ENCODE measurements around the gene DOCK2.

DNA sequence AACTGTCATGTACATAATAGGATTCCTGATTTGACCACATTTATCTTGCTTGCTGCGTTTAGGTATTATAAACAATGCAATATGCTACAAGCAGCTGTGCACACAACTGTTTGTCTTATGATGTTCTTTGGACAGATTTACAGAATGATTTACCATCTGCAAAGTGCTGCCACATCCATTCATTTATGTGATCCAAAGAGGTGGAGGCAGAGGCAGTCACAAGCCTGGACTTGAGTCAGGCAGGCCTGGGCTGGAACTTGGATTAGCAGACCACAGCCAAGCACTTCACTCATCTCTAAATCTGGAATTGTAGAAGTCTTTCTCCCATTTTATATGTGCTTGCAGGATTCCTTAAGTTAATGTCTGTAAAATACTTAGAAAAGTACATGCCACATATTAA, 194.3 kb downstream of the DOCK2 start:
- TF ChIP-seq, protein P1, sequence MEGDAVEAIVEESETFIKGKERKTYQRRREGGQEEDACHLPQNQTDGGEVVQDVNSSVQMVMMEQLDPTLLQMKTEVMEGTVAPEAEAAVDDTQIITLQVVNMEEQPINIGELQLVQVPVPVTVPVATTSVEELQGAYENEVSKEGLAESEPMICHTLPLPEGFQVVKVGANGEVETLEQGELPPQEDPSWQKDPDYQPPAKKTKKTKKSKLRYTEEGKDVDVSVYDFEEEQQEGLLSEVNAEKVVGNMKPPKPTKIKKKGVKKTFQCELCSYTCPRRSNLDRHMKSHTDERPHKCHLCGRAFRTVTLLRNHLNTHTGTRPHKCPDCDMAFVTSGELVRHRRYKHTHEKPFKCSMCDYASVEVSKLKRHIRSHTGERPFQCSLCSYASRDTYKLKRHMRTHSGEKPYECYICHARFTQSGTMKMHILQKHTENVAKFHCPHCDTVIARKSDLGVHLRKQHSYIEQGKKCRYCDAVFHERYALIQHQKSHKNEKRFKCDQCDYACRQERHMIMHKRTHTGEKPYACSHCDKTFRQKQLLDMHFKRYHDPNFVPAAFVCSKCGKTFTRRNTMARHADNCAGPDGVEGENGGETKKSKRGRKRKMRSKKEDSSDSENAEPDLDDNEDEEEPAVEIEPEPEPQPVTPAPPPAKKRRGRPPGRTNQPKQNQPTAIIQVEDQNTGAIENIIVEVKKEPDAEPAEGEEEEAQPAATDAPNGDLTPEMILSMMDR (IDR thresholded peaks at IDR 0.05): no peak
- no peak for TF ChIP-seq POLR2AphosphoS5 (IDR thresholded peaks at IDR 0.05)
- no peak for TF ChIP-seq POLR2A (IDR thresholded peaks at IDR 0.05)
